ENCODE results near the gene GREB1L.

DNA sequence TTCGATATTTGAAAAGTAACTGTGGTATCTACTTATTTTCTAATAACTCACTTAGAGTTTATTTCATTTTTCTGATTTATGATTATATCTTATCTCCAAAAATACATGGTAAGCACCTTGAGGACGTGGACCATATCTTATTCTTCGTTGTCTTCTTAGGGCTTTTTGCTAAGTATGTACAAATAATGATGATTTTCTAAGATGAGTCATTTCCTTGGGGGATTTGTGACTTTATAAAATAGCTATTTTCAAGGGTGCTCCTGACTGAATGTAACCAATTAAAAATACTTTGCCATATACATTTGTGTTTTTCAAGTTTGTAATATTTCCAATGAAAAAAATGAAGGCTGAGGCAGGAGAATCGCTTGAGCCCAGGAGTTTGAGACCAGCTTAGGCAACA is 56.3 kb downstream of the GREB1L start:
- TF ChIP-seq, protein P1, sequence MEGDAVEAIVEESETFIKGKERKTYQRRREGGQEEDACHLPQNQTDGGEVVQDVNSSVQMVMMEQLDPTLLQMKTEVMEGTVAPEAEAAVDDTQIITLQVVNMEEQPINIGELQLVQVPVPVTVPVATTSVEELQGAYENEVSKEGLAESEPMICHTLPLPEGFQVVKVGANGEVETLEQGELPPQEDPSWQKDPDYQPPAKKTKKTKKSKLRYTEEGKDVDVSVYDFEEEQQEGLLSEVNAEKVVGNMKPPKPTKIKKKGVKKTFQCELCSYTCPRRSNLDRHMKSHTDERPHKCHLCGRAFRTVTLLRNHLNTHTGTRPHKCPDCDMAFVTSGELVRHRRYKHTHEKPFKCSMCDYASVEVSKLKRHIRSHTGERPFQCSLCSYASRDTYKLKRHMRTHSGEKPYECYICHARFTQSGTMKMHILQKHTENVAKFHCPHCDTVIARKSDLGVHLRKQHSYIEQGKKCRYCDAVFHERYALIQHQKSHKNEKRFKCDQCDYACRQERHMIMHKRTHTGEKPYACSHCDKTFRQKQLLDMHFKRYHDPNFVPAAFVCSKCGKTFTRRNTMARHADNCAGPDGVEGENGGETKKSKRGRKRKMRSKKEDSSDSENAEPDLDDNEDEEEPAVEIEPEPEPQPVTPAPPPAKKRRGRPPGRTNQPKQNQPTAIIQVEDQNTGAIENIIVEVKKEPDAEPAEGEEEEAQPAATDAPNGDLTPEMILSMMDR (conservative IDR thresholded peaks at IDR 0.05): no peak
- no peak for TF ChIP-seq ZFX (IDR thresholded peaks at IDR 0.05)
